Measurements from ENCODE around the gene DNASE1L1.

DNA sequence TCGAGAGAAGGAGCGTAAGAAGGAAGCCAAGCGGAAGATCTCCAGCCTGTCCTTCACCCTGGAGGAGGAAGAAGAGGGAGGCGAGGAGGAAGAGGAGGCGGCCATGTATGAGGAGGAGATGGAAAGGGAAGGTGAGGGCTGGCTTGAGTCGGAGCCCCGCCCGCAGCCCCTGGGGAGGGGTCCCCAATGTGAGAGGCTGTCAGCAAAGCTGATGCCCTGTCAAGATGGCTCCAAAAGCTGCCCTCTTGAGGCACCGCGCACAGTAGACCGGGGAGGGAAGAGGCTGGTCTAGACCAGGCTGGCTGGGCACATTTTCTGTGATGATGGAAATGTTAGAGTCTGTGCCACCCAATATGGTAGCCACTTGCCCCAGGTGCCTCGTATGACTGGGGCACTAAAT, 37.4 kb upstream of the DNASE1L1 start:
- TF ChIP-seq EZH2 (IDR thresholded peaks at IDR 0.05; ENCODE audit: borderline replicate concordance, low read depth, low read length, severe bottlenecking): no peak
- no peak for TF ChIP-seq CTCF (IDR thresholded peaks at IDR 0.05; ENCODE audit: borderline replicate concordance, extremely low read depth, low read length, poor library complexity, severe bottlenecking)

Measured in DND-41 (cell line).